Spinal cord (tissue), 10 donors: ENCODE results near the gene MAP3K5. TPM values are rescaled to one million over a fixed set of nuclear protein-coding genes. Genes with fewer than 3 reads are reported as not detected.

ENCODE experiments used
- DNase-seq, 6 donors: peaks; one replicate each; pipeline versions ENCODE4 v3.0.0 to v3.0.0-alpha.2; 2013 to 2015; ENCODE audit warnings: low spot score in 6 of 6, low read depth in 4 of 6
- H3K27ac ChIP-seq: one replicate; pipeline ENCODE4 v1.5.1; 2013; ENCODE audit warnings: low read depth, low read length, control low read depth
- H3K27me3 ChIP-seq: one replicate; pipeline ENCODE4 v1.6.1; 2013; ENCODE audit warnings: low read length; ENCODE audit not compliant: control insufficient read depth, insufficient read depth
- H3K36me3 ChIP-seq: one replicate; pipeline ENCODE4 v1.6.1; 2013; ENCODE audit warnings: low read length; ENCODE audit not compliant: control insufficient read depth, insufficient read depth
- H3K4me1 ChIP-seq: one replicate; pipeline ENCODE4 v1.6.1; 2013; ENCODE audit warnings: low read length; ENCODE audit not compliant: control insufficient read depth, insufficient read depth
- H3K4me3 ChIP-seq: one replicate; pipeline ENCODE4 v1.5.1; 2013; ENCODE audit warnings: low read depth, low read length, control low read depth
- H3K9me3 ChIP-seq: one replicate; pipeline ENCODE4 v1.6.1; 2013; ENCODE audit warnings: low read length; ENCODE audit not compliant: control insufficient read depth, insufficient read depth
- WGBS: methylation state at CpG from one replicate; pipeline ENCODE4 v1.1.5; 2013; ENCODE audit warnings: missing lambda C conversion rate; ENCODE audit not compliant: insufficient coverage; 5-methylcytosine and 5-hydroxymethylcytosine counted together
- polyA plus RNA-seq, 2 donors: library from polyadenylated mRNA; unstranded; fragments of 120-200 nt; gene quantifications; one replicate each; pipeline ENCODE4 v1.2.1, GENCODE V29; 2013; ENCODE audit not compliant: insufficient read length in 2 of 2
- total RNA-seq, 2 donors: library from RNA; depleted of rRNA in 1 of 2; stranded (reverse); fragments of 120-200 nt in 1 of 2; fragments of >200 nt in 1 of 2; gene quantifications; one replicate each; pipeline versions ENCODE4 v1.2.3 to v1.2.4, GENCODE V29; 2013 to 2014
- donor health status: healthy.

Gene MAP3K5
- total and polyA plus RNA-seq, 4 donors, result 8.5 to 26.9 (median 9.7) TPM

DNA sequence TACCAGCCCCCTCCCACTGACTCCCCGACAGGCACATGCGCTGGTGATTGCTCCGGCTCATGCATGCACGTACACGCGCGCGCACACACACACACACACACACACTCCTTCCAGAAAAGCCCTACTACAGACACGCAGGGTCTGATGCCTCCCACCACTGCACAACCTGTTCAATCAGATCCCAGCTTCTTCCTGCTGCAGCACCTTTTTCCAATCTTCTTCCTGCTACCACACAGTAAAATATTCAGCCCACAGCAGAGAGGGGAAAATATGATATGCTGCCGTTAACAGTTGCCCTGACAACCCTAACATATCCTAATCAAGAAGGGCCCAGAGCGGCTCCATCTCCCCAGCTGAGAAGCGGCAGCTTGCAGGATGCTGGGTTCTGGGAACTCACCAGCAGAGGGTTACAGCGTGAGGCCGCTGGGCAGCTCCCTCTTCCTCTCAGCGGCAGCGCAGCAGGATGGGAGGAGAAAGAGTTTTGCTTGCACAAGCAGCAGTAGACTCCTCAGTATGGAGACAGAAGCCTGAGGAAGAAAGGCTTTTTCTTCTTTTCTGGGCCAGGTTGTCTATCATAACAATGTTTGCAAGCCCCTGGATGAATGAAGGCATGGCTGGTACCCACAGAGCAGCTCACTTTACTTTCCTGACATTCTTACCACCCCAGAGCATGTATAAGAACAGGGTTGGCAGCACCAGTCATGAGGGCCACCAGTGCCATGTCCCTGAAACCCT lies 265.9 kb downstream of the MAP3K5 start:
- H3K4me3 ChIP-seq, result peak overlapping the region; percentile 4
- WGBS, result 9% methylated on average over 13 of the region's 16 CpGs
- peak overlapping the region; percentile 8 for H3K27ac ChIP-seq

DNA sequence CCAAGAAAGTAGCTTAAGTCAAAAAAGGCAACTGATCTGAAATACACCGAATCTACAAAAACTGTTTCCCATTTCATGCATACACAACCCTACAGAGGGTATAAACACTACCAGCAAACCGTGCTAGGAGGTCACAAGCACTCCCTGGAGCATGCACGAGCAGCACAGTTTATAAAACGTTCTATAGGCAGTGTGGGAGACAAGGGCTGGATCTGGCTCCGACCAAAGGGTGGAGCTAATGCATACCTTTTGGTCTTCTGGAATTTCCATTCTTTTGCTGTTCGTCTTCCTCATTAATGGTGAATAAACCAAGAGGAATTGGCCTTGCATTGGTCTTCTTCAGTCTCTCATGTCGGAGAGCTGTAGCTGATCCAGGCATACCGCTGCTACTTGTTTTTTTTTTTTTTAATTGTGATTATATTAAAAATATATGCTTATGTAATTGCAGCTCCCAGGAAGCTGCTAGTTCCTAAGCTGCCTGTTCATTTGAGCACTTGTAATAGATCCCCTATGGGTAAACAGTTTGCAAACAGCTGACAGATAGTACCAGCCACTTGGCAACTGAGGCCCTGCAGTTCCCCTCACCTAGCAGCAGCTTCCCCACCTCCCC lies 266.6 kb downstream of the MAP3K5 start:
- Histone ChIP-seq H3K27me3 (no peaks in the 10 kb centered on the region), H3K4me1 (peaks cover 11% of the 10 kb centered on the region), H3K27ac (no peak overlapping the region), H3K36me3 (no peaks in the 10 kb centered on the region), H3K4me3 (peak overlapping the region; percentile 4), H3K9me3 (no peaks in the 10 kb centered on the region)
- 47% methylated on average over 3 of the region's 8 CpGs for WGBS
- DNase-seq, result peak in 2 of 6 donors; percentile 25 to 75

More for the DNA sequence above, 265.9 kb downstream of the MAP3K5 start:
- H3K27me3 ChIP-seq, result no peaks in the 10 kb centered on the region
- peaks cover 11% of the 10 kb centered on the region for H3K4me1 ChIP-seq
- no peaks in the 10 kb centered on the region for H3K9me3 ChIP-seq
- H3K36me3 ChIP-seq, result no peaks in the 10 kb centered on the region
- peak in 2 of 6 donors; percentile 79 to 91 for DNase-seq

DNA sequence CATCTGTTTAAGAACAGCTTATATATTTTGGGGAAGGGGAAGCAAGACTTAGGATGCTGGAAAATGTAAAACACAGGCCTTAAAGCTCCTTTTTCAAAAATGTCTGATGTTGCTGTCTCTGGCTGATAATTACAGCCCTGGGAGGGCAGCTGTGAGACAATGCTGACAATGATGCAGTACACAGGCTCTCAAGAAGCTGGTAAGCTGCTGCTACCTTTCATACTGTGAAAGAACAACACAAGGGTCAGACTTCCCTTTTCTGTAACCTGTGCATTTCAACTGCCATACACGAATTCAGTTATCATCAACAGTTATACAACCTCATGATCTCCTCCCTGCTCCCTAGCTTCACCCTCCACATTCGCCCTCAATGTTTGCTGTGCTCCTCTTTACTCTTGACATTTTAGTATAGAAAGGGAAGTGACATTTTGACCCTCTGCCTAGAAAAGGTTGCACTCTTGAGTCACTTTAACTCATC lies 267.3 kb downstream of the MAP3K5 start:
- Histone ChIP-seq H3K36me3 (no peaks in the 10 kb centered on the region), H3K27me3 (no peaks in the 10 kb centered on the region), H3K4me3 (peak overlapping the region; percentile 4), H3K4me1 (peaks cover 11% of the 10 kb centered on the region), H3K9me3 (no peaks in the 10 kb centered on the region), H3K27ac (peak overlapping the region; percentile 33)
- 0% methylated on average over 1 of the region's 2 CpGs for WGBS
- peak in 2 of 6 donors; percentile 17 to 70 for DNase-seq

DNA sequence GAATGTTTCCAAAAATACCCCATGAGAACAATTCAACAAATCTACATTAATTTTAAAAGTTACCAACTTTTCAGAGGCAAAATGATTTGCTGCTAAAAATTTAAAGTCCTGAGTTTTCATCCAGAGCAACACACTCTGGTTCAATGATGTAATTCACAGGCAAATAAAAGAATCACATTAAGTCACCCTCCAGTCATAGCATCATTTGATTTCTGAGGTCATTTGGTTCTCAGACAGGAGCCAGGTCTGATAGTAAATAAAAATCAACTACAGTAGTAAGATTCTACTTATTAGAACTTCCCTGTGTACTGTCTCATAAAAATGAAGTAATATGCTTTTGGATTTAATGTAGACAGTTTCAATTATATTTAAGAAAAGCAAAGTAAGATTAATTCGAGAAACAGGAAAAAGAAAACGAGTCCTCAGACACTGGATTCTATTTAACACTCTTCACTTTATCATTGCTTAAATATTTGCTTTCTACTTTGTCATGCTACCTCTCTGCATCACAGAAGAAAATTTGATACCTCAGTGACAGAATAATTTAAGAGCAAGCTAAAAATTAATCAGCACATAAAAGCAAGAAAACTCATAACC lies 267.8 kb downstream of the MAP3K5 start:
- Histone ChIP-seq H3K4me3 (peak overlapping the region; percentile 4), H3K36me3 (no peaks in the 10 kb centered on the region), H3K27ac (no peak overlapping the region), H3K9me3 (no peaks in the 10 kb centered on the region), H3K4me1 (peaks cover 11% of the 10 kb centered on the region), H3K27me3 (no peaks in the 10 kb centered on the region)
- no CpG with 5 or more reads among the region's 2 CpGs for WGBS
- peak in 1 of 6 donors; percentile 32 for DNase-seq

DNA sequence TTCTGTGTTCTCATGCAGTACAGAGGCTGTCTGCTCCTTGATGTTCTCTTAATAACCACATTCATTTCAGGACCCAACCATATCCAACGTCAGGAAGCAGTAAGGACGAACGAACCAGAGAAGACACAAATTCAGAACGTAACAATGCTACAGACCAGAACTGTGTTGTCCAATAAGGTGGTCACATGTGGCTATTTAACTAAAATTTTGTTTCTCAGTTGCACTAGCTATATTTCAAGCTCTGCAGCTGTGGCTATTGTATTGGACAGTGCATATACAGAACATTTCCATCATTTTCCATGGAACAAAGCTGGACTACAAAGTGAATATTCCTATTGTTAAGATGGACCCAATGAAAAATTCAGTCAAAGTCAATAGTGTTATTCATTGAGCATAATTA lies 269.1 kb downstream of the MAP3K5 start:
- H3K9me3 ChIP-seq, result no peaks in the 10 kb centered on the region
- no peak for DNase-seq
- H3K4me3 ChIP-seq, result no peak overlapping the region
- H3K36me3 ChIP-seq, result no peaks in the 10 kb centered on the region
- H3K27ac ChIP-seq, result no peak overlapping the region
- H3K4me1 ChIP-seq, result peaks cover 11% of the 10 kb centered on the region
- no CpG with 5 or more reads among the region's 4 CpGs for WGBS
- no peaks in the 10 kb centered on the region for H3K27me3 ChIP-seq

DNA sequence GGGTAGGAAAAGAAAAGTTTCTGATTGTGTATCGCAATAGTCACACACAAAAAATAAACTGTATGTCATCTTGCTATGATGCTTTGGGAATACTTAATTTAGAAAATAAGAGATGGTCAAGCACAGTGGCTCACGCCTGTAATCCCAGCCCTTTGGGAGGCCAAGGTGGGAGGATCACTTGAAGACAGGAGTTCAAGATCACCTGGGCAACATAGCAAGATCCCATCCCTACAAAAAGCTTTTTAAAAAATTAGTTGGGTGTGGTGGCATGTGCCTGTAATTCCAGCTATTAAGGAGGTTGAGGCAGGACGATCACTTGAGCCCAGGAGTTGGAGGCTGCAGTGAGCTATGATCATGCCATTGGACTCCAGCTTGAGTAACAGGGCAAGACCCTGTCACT lies 269.6 kb downstream of the MAP3K5 start:
- Histone ChIP-seq H3K36me3 (no peaks in the 10 kb centered on the region), H3K27me3 (no peaks in the 10 kb centered on the region), H3K4me1 (peaks cover 11% of the 10 kb centered on the region), H3K9me3 (no peaks in the 10 kb centered on the region), H3K27ac (no peak overlapping the region), H3K4me3 (no peak overlapping the region)
- WGBS, result 100% methylated on average over 1 of the region's 3 CpGs
- no peak for DNase-seq

DNA sequence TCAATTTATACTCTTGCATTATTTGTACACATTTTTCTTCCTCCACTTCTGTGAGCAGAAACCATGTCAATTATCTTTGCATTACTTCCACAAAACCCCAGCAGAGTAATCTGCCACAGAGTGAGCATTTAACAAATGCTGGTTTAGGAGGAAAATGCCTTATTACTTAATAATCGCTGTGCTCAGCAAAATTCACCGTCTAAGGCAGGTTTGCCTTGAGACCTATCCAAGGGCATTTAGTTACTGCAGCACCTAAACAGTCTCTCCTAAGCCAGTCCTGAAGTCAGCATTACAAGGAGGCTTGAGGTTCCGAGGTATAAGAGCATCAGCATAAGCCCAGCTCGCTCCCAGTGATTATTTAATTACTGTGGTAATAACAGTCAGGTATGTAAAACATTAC lies 270.4 kb downstream of the MAP3K5 start:
- Histone ChIP-seq H3K4me3 (no peak overlapping the region), H3K36me3 (no peaks in the 10 kb centered on the region), H3K4me1 (peaks cover 10% of the 10 kb centered on the region), H3K27ac (no peak overlapping the region), H3K9me3 (no peaks in the 10 kb centered on the region), H3K27me3 (no peaks in the 10 kb centered on the region)
- DNase-seq, result peak in 1 of 6 donors; percentile 54
- WGBS, result no CpG with 5 or more reads among the region's 4 CpGs

DNA sequence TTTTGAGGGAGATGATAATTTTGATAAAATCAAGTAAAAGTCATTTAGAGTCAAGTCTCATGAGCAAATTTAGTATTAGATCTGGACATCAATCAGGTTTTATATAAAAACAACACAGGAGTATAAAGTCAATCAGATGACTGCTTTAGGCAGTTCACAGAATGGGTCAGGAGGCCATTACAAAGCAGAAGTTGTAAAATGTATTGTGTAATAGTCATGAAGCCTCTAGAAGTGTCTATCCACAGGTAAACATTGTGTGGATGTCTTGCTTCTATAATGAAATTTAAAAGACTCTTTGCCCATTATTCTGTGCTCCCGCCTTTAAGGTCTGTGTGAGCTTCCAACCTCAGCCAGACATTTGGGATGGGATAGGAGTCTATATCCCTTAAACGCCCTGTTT lies 270.9 kb downstream of the MAP3K5 start:
- no peak overlapping the region for H3K27ac ChIP-seq
- H3K4me1 ChIP-seq, result peaks cover 5% of the 10 kb centered on the region
- DNase-seq, result no peak
- H3K27me3 ChIP-seq, result no peaks in the 10 kb centered on the region
- H3K4me3 ChIP-seq, result no peak overlapping the region
- no peaks in the 10 kb centered on the region for H3K9me3 ChIP-seq
- no peaks in the 10 kb centered on the region for H3K36me3 ChIP-seq
- 83% methylated on average over 1 of the region's 2 CpGs for WGBS

DNA sequence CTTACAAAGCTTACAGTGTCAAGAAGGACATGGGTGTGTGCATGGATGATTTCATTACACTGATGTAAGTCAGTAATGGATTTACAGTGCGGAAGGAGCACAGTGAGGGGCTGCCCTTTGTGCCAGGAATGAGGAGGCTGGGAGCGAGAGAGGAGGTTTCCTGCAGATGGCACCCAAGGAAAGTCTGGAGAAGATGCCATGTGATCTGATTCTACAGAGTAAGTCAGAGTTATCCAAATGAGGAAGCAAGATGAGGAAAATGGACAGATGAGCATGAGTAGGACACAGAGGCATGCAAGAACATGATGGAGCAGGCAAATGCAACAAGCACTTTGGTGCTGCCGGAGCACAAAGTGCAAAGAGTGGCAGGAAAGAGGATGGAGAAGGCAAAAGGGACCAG lies 271.8 kb downstream of the MAP3K5 start:
- Histone ChIP-seq H3K27me3 (no peaks in the 10 kb centered on the region), H3K36me3 (no peaks in the 10 kb centered on the region), H3K9me3 (no peaks in the 10 kb centered on the region), H3K4me3 (no peak overlapping the region), H3K4me1 (no peaks in the 10 kb centered on the region), H3K27ac (no peak overlapping the region)
- DNase-seq, result no peak
- 92% methylated on average over 3 of the region's 3 CpGs for WGBS
